ENCODE data around the gene LIME1. TPM values are rescaled to one million over a fixed set of nuclear protein-coding genes. Genes with fewer than 3 reads are reported as not detected.

LIME1 gene
- total and polyA plus RNA-seq, 2 donors (not counting 1 experiment from before 2014, with no cell fraction given), result 0.68 to 3.5 TPM

GRCh38 chr20:63690003-63690897 lies 46.2 kb upstream of the LIME1 start:
- Histone ChIP-seq H3K4me1 (ENCODE audit: control insufficient read depth, extremely low read depth, insufficient read depth, low read length) (peaks cover 25% of the 10 kb centered on the region), H3K79me2 (ENCODE audit: control insufficient read depth, insufficient read depth, low read length) (peaks cover 2% of the 10 kb centered on the region), H3K27me3 (ENCODE audit: control insufficient read depth, insufficient read depth, low read length) (no peaks in the 10 kb centered on the region), H4K20me1 (ENCODE audit: control insufficient read depth, extremely low read depth, insufficient read depth, low read length) (no peaks in the 10 kb centered on the region), H2AFZ (ENCODE audit: low read length) (no peak overlapping the region), H3K9me3 (ENCODE audit: control insufficient read depth, insufficient read depth, low read depth, low read length) (no peaks in the 10 kb centered on the region), H3K4me2 (ENCODE audit: extremely low read depth, insufficient read depth, low read length) (no peak overlapping the region), H3K27ac (ENCODE audit: insufficient read depth, low read length) (no peak overlapping the region), H3K4me3 (replicated peaks in 1 of 4; ENCODE audit: control extremely low read depth in 1 of 4, insufficient read depth in 1 of 4, low read depth in 3 of 4, low read length in 4 of 4) (no peak overlapping the region), H3K36me3 (ENCODE audit: control insufficient read depth, insufficient read depth, low read length) (peaks cover 29% of the 10 kb centered on the region), H3K9ac (ENCODE audit: insufficient read depth, low read length) (no peak overlapping the region)
- DNase-seq (ENCODE audit: low read depth in 2 of 2), result no peak
- no peak for TF ChIP-seq CTCF (conservative IDR thresholded peaks at IDR 0.05 in 1 of 2, IDR thresholded peaks at IDR 0.05 in 1 of 2; ENCODE audit: low read depth in 1 of 2, low read length in 2 of 2)
- TF ChIP-seq EZH2 (IDR thresholded peaks at IDR 0.05; ENCODE audit: low read length, missing control alignments), result no peak

DNA sequence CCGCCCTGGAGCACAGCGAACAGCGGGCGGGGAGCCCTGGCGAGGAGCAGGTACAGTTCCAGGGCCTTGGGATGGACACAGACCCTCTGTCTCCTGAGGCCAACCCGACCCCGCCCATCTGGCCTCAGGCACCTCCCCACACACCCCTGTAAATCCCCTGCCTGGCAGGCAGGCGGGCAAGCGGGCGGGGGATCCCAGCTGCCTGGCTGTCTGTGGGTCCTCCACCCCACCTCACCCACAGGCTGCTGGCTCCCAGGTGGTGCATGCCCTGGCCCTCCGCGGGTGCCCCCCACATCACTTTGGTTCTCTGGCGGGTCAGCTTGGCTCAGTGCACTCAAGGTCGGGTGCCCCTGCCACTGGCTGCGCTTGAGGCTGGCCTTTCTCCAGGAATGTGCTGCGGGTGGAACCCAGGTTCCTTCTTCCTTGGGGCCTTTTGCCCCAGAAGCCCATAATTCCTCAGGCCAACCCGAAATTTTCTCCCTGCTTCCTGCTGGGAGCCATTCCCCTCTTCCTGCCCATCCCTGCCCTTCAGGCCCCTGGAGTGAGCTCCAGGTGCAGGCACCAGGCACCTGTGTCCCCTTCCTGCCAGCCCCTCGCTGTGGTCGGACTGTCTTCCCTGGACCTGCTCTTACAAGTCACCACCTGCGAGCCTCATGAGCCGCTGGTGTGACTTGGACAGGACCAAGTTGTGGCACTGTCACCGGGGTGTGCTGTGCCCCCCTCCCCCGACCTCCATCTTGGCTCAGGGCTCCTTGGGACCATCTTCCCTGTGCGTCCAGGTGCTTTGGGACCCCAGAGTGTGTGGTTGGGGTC lies 45.4 kb upstream of the LIME1 start:
- Histone ChIP-seq H3K27ac (ENCODE audit: insufficient read depth, low read length) (no peak overlapping the region), H3K27me3 (ENCODE audit: control insufficient read depth, insufficient read depth, low read length) (no peaks in the 10 kb centered on the region), H3K36me3 (ENCODE audit: control insufficient read depth, insufficient read depth, low read length) (peaks cover 29% of the 10 kb centered on the region), H3K4me1 (ENCODE audit: control insufficient read depth, extremely low read depth, insufficient read depth, low read length) (peaks cover 20% of the 10 kb centered on the region), H3K4me3 (replicated peaks in 1 of 4; ENCODE audit: control extremely low read depth in 1 of 4, insufficient read depth in 1 of 4, low read depth in 3 of 4, low read length in 4 of 4) (no peak overlapping the region), H2AFZ (ENCODE audit: low read length) (no peak overlapping the region), H3K9ac (ENCODE audit: insufficient read depth, low read length) (no peak overlapping the region), H3K4me2 (ENCODE audit: extremely low read depth, insufficient read depth, low read length) (no peak overlapping the region), H3K79me2 (ENCODE audit: control insufficient read depth, insufficient read depth, low read length) (no peaks in the 10 kb centered on the region), H3K9me3 (ENCODE audit: control insufficient read depth, insufficient read depth, low read depth, low read length) (no peaks in the 10 kb centered on the region), H4K20me1 (ENCODE audit: control insufficient read depth, extremely low read depth, insufficient read depth, low read length) (no peaks in the 10 kb centered on the region)
- no peak for DNase-seq (ENCODE audit: low read depth in 2 of 2)
- TF ChIP-seq EZH2 (IDR thresholded peaks at IDR 0.05; ENCODE audit: low read length, missing control alignments) (no peak), CTCF (conservative IDR thresholded peaks at IDR 0.05 in 1 of 2, IDR thresholded peaks at IDR 0.05 in 1 of 2; ENCODE audit: low read depth in 1 of 2, low read length in 2 of 2) (no peak)

All from fibroblast of lung (primary cell).